PC-3 (cell line): ENCODE data around the gene MPND. TPM values are rescaled to one million over a fixed set of nuclear protein-coding genes. Genes with fewer than 3 reads are reported as not detected.

Experiments used
- ATAC-seq: fragments of 200-7000 bp; cut with Tn5 transposase; 2 replicates; pipeline ENCODE4 v1.9.1; 2020; ENCODE audit warnings: mild to moderate bottlenecking, moderate library complexity
- BruUV-seq: library from RNA; stranded (reverse); fragments of 400-500 nt; replicated peaks from 2 replicates; lab custom pipeline; 2021; lab: Mats Ljungman, UMichigan
- CTCF ChIA-PET: fragments of 300-600 bp; sonication (Branson Sonifier 250); formaldehyde crosslinking; loops from one replicate; lab custom pipeline; 2022; ENCODE audit warnings: antibody characterized with exemption; lab: Charles Lee
- POLR2A ChIA-PET: fragments of 300-600 bp; sonication (Branson Sonifier 250); formaldehyde crosslinking; loops from one replicate; lab custom pipeline; 2022; ENCODE audit warnings: antibody characterized with exemption; ENCODE audit not compliant: unreplicated experiment; lab: Charles Lee
- DNase-seq: peaks from one replicate; pipeline ENCODE4 v3.0.0-alpha.2; 2015
- H2AFZ ChIP-seq: fragments of 300-600 bp; sonication (generic); 2 replicates; pipeline ENCODE4 v1.6.0; 2016; ENCODE audit warnings: antibody characterized with exemption, low read length
- H3F3A ChIP-seq: fragments of 300-600 bp; sonication (generic); one replicate; pipeline ENCODE4 v1.6.0; 2017; ENCODE audit warnings: antibody characterized with exemption, low read length, control low read depth, mild to moderate bottlenecking; ENCODE audit not compliant: unreplicated experiment
- H3K27ac ChIP-seq: fragments of 300-600 bp; sonication (generic); 2 replicates; pipeline ENCODE4 v1.5.1; 2016; ENCODE audit warnings: mild to moderate bottlenecking, low read length
- H3K27me3 ChIP-seq: fragments of 300-600 bp; sonication (generic); 2 replicates; pipeline ENCODE4 v1.6.1; 2016; ENCODE audit warnings: low read length, mixed read lengths
- H3K36me3 ChIP-seq: fragments of 300-600 bp; sonication (generic); 2 replicates; pipeline ENCODE4 v1.6.1; 2016; ENCODE audit warnings: low read depth, mixed run types, low read length, mixed read lengths
- H3K4me1 ChIP-seq: fragments of 300-600 bp; sonication (generic); 2 replicates; pipeline ENCODE4 v1.5.1; 2016; ENCODE audit warnings: low read length; ENCODE audit not compliant: insufficient read depth
- H3K4me2 ChIP-seq: fragments of 300-600 bp; sonication (generic); 2 replicates; pipeline ENCODE4 v1.6.0; 2016; ENCODE audit warnings: low read length
- H3K4me3 ChIP-seq: fragments of 300-600 bp; sonication (generic); 2 replicates; pipeline ENCODE4 v1.5.1; 2016; ENCODE audit warnings: mild to moderate bottlenecking, low read length, mixed read lengths
- H3K79me2 ChIP-seq: fragments of 300-600 bp; sonication (generic); 2 replicates; pipeline ENCODE4 v1.6.1; 2017; ENCODE audit warnings: low read length, mixed read lengths
- H3K9ac ChIP-seq: fragments of 300-600 bp; sonication (generic); 2 replicates; pipeline ENCODE4 v1.6.0; 2016; ENCODE audit warnings: mild to moderate bottlenecking, low read length
- H3K9me2 ChIP-seq: fragments of 300-600 bp; sonication (generic); replicated peaks from 2 replicates; pipeline ENCODE4 v1.6.1; 2016; ENCODE audit warnings: mixed run types, low read length, mixed read lengths
- H3K9me3 ChIP-seq: fragments of 300-600 bp; sonication (generic); 2 replicates; pipeline ENCODE4 v1.6.1; 2016; ENCODE audit warnings: low read length, mixed read lengths
- H4K20me1 ChIP-seq: fragments of 300-600 bp; sonication (generic); 2 replicates; pipeline ENCODE4 v1.6.1; 2016; ENCODE audit warnings: low read length, mixed read lengths
- EZH2 ChIP-seq: fragments of 300-600 bp; sonication (generic); IDR thresholded peaks from one replicate; pipeline ENCODE4 v1.6.1; 2017; ENCODE audit warnings: antibody characterized with exemption, mild to moderate bottlenecking, low read length; ENCODE audit not compliant: unreplicated experiment
- EZH2phosphoT487 ChIP-seq: fragments of 300-600 bp; sonication (generic); IDR thresholded peaks from 2 replicates; pipeline ENCODE4 v1.6.1; 2018; ENCODE audit warnings: mild to moderate bottlenecking, antibody characterized with exemption, low read length, borderline replicate concordance
- intact Hi-C: fragments of 100-400 bp; cut with micrococcal nuclease; formaldehyde crosslinking; loops from 2 replicates; pipeline ENCODE4 v1.9.0; 2023
- total RNA-seq: library from RNA; depleted of rRNA; stranded (reverse); fragments of >200 nt; gene quantifications from 2 replicates; pipeline ENCODE4 v1.2.3, GENCODE V29; 2014
- TF ChIP-seq, protein P1 (sequence below): fragments of 300-600 bp; sonication (generic); conservative IDR thresholded peaks from 2 replicates; pipeline ENCODE4 v1.5.1; 2017; ENCODE audit warnings: antibody characterized with exemption, low read depth, mild to moderate bottlenecking, low read length

MPND gene
- total RNA-seq, 1 experiment from 2014 or later = 5.6 TPM

DNA sequence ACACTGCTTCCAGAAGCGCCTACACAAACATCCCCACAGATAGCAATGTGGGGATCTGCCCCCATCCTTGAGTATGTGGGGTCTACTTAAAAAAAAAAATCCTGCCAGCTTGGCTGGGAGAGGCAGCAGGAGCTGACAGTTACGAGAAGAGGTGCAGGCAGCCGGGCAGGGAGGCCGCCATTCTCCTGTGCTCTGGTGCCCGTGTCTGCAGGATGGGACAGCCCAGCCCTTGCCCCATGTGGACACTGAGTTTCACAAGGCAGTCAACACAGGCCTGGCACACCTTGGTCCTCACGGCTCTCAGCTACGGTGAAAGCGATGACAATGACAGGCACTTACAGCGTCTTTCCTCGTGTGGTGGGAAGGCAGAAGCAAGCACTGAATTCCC is 24.0 kb downstream of the MPND start:
- POLR2A ChIA-PET = no interaction called here
- H3K27ac ChIP-seq = no peak overlapping the region
- H3K9me2 ChIP-seq = no peaks in the 10 kb centered on the region
- ATAC-seq (no peak), DNase-seq (no peak)
- no peak overlapping the region for H3K4me3 ChIP-seq
- H3K4me1 ChIP-seq = no peaks in the 10 kb centered on the region
- H3K27me3 ChIP-seq = no peaks in the 10 kb centered on the region
- peaks cover under 1% of the 10 kb centered on the region; the same call in 1 of the 2 replicates for H3K36me3 ChIP-seq
- BruUV-seq = no TSS peak
- CTCF ChIA-PET = no interaction called here
- TF ChIP-seq, protein P1, sequence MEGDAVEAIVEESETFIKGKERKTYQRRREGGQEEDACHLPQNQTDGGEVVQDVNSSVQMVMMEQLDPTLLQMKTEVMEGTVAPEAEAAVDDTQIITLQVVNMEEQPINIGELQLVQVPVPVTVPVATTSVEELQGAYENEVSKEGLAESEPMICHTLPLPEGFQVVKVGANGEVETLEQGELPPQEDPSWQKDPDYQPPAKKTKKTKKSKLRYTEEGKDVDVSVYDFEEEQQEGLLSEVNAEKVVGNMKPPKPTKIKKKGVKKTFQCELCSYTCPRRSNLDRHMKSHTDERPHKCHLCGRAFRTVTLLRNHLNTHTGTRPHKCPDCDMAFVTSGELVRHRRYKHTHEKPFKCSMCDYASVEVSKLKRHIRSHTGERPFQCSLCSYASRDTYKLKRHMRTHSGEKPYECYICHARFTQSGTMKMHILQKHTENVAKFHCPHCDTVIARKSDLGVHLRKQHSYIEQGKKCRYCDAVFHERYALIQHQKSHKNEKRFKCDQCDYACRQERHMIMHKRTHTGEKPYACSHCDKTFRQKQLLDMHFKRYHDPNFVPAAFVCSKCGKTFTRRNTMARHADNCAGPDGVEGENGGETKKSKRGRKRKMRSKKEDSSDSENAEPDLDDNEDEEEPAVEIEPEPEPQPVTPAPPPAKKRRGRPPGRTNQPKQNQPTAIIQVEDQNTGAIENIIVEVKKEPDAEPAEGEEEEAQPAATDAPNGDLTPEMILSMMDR = no peak
- no peak for TF ChIP-seq EZH2phosphoT487
- no peak for TF ChIP-seq EZH2
- H4K20me1 ChIP-seq = no peaks in the 10 kb centered on the region
- H3K4me2 ChIP-seq = no peak overlapping the region
- H2AFZ ChIP-seq = no peak overlapping the region
- H3K9ac ChIP-seq = no peak overlapping the region
- H3K9me3 ChIP-seq = no peaks in the 10 kb centered on the region
- H3F3A ChIP-seq = no peaks in the 10 kb centered on the region
- peaks cover 33% of the 10 kb centered on the region for H3K79me2 ChIP-seq
- intact Hi-C loops = no loop called here

DNA sequence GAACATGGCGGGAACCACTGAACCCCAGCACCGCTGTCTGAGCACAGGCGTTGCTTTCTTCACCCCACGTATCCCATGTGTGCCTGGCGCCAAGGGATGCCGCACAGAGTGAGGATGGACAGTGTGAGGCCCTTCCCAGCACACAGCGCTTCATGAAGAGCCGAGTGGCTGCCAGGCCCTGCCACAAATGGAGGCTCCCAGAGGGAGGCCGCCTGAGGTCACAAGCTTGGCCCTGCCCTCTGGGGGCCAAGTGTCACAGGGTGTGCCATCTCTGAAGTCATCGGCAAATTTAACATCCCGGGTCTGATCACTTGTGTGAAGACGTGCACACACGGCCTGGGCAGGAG is 24.4 kb downstream of the MPND start:
- Histone ChIP-seq H2AFZ (no peak overlapping the region), H3K79me2 (peaks cover 37% of the 10 kb centered on the region)
- no peak for TF ChIP-seq EZH2phosphoT487

DNA sequence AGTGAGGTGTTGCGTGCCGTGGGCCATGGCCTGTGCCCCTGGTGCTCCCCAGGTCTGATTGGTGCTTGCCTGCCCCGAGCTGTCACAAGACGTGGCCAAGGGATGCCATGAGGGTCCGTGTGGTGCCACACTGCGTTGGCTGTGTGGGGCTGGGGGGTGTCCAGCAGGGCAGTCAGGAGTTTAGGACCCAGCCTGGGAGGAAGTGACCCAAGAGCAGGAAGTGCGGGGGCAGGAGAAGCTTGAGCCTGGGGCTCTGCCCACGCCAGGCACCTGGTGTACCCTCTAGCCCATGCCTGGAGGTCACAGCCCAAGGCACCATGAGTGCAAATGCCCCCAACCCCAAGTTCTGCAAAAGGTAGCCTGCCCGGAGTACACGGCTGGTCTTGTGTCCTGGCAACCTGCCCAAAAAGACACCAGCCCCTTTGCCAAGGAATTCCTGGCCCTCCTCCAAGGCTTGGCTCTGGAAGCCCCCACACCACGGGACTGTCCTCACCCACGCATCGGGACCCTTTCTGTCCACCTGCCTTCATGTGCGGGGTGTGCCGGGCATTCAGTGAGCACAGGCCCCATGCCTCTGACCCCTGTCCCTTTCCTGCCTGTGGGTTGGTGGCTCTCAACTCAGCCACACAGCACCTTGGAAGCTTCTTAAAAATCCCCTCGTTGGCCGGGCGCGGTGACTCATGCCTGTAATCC is 24.9 kb downstream of the MPND start:
- Histone ChIP-seq H4K20me1 (no peaks in the 10 kb centered on the region), H3K36me3 (no peaks in the 10 kb centered on the region), H3K27ac (no peak overlapping the region), H3K27me3 (no peaks in the 10 kb centered on the region), H3K4me2 (no peak overlapping the region), H3K9ac (no peak overlapping the region), H3F3A (no peaks in the 10 kb centered on the region), H3K79me2 (peaks cover 42% of the 10 kb centered on the region), H3K9me2 (no peaks in the 10 kb centered on the region), H3K4me3 (no peak overlapping the region), H3K4me1 (peaks cover 1% of the 10 kb centered on the region; the same call in 1 of the 2 replicates), H2AFZ (no peak overlapping the region), H3K9me3 (no peaks in the 10 kb centered on the region)
- ChIA-PET CTCF (no interaction called here), POLR2A (interaction anchor here (0.7 kb wide), 1 partner anchor 103 kb away, joined by 4 read pairs; no protein-coding TSS in a partner anchor)
- intact Hi-C loops = no loop called here
- no peak for DNase-seq
- no peak for TF ChIP-seq EZH2phosphoT487
- TF ChIP-seq, protein P1 = no peak
- no peak for TF ChIP-seq EZH2
- no TSS peak for BruUV-seq
- ATAC-seq = no peak

More for the DNA sequence above, 24.4 kb downstream of the MPND start:
- BruUV-seq = no TSS peak
- ChIA-PET CTCF (no interaction called here), POLR2A (no interaction called here)
- H3K9ac ChIP-seq = no peak overlapping the region
- no peaks in the 10 kb centered on the region for H4K20me1 ChIP-seq
- H3K27ac ChIP-seq = no peak overlapping the region
- intact Hi-C loops = no loop called here
- H3K9me3 ChIP-seq = no peaks in the 10 kb centered on the region
- no peaks in the 10 kb centered on the region for H3K27me3 ChIP-seq
- H3K9me2 ChIP-seq = no peaks in the 10 kb centered on the region
- no peaks in the 10 kb centered on the region for H3K36me3 ChIP-seq
- DNase-seq (no peak), ATAC-seq (no peak)
- no peaks in the 10 kb centered on the region for H3F3A ChIP-seq
- H3K4me3 ChIP-seq = no peak overlapping the region
- no peak overlapping the region for H3K4me2 ChIP-seq
- H3K4me1 ChIP-seq = no peaks in the 10 kb centered on the region
